GM19468 (cell line): ENCODE measurements around the gene ELANE.
"Not testable (repeated sequence)": the region's sequence is repeated elsewhere in the genome, so short reads cannot be mapped to it uniquely, and the experiment has no call there.

ENCODE experiments used
- ATAC-seq: cut with Tn5 transposase; IDR thresholded peaks from one replicate; pipeline ENCODE4 v1.9.1; 2021; ENCODE audit warnings: mild to moderate bottlenecking, moderate library complexity, moderate number of reproducible peaks; ENCODE audit not compliant: unreplicated experiment; ENCODE audit errors: extremely low read depth

ELANE gene

GRCh38 chr19:813219-814151, 38.6 kb upstream of the ELANE start:
- ATAC-seq, result no peak

- ATAC-seq, result no peak
Observed at GRCh38 chr19:814152-815078, 37.7 kb upstream of the ELANE start.

GRCh38 chr19:815079-815774, 36.9 kb upstream of the ELANE start:
- ATAC-seq, result no peak

- no peak for ATAC-seq
Observed at GRCh38 chr19:815775-816499, 36.2 kb upstream of the ELANE start.

- ATAC-seq, result no peak
Observed at GRCh38 chr19:816500-816857, 35.6 kb upstream of the ELANE start.

- not testable (repeated sequence) for ATAC-seq
Observed at GRCh38 chr19:820212-820611, 31.9 kb upstream of the ELANE start.

GRCh38 chr19:821231-821824, 30.8 kb upstream of the ELANE start:
- no peak for ATAC-seq

GRCh38 chr19:821825-822503, 30.1 kb upstream of the ELANE start, which contains the start of gene PLPPR3:
Gene PLPPR3 (minus strand): TSS chr19:821955. CDS start chr19:821559, 396 bp downstream.
- no peak for ATAC-seq

GRCh38 chr19:823565-824121, 28.5 kb upstream of the ELANE start:
- ATAC-seq, result no peak

- ATAC-seq, result no peak
Observed at GRCh38 chr19:824885-825284, 27.2 kb upstream of the ELANE start.

GRCh38 chr19:825897-826644, 26.0 kb upstream of the ELANE start:
- ATAC-seq, result no peak

- ATAC-seq, result no peak
Observed at GRCh38 chr19:827314-827709, 24.8 kb upstream of the ELANE start.

- no peak for ATAC-seq
Observed at GRCh38 chr19:827710-828321, 24.3 kb upstream of the ELANE start, which contains the start of gene AZU1. Gene AZU1 (plus strand): TSS chr19:827837. CDS start chr19:827847, 10 bp downstream.

GRCh38 chr19:829129-829758, 22.9 kb upstream of the ELANE start:
- no peak for ATAC-seq

- ATAC-seq, result no peak
Observed at GRCh38 chr19:831407-832369, 20.4 kb upstream of the ELANE start.

- no peak for ATAC-seq
Observed at GRCh38 chr19:834216-834615, 17.9 kb upstream of the ELANE start.
